NCI-H524 (cell line): ENCODE results near the gene FBP1.

Experiments
- DNase-seq, 2 experiments: peaks; one replicate each; lab custom pipeline; 2025; lab: John Stamatoyannopoulos, UW

The FBP1 gene

GRCh38 chr9:94576131-94576530, 63.2 kb downstream of the FBP1 start:
- DNase-seq = no peak

DNA sequence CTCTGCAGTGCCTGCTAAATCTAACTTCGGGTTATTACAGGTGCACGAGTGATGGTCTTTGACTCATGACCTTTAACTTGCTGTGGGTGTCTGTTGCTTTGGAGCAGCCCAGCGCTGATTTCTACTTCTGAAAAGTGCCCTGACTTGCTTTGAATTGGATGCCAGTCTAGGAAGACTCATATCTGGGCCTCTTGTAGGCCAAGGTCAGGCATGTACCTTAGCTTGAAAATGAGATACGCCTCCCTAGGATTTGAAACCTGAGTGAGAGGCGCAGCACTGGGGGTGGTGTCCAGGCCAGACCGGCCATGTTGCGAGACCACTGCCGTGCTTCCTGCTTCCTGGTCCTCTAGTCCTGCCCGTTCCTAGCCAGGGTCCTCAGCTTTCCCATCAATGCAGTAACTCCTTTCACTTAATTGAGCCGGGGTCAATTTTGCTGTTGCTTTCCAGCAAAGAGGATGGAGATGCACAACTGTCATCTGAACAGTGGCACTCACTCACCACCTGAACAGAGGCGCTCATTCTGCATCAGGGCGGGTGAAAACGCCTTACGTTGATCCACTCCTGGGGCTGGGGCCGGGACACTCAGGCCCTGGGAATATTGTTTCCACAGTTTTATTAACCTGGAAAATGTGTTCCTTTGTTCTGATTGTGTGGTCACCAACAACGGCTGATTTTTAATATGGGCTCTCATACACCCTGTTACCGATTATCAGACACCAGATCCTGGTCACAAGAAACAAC, 70.2 kb downstream of the FBP1 start:
- DNase-seq = no peak

DNA sequence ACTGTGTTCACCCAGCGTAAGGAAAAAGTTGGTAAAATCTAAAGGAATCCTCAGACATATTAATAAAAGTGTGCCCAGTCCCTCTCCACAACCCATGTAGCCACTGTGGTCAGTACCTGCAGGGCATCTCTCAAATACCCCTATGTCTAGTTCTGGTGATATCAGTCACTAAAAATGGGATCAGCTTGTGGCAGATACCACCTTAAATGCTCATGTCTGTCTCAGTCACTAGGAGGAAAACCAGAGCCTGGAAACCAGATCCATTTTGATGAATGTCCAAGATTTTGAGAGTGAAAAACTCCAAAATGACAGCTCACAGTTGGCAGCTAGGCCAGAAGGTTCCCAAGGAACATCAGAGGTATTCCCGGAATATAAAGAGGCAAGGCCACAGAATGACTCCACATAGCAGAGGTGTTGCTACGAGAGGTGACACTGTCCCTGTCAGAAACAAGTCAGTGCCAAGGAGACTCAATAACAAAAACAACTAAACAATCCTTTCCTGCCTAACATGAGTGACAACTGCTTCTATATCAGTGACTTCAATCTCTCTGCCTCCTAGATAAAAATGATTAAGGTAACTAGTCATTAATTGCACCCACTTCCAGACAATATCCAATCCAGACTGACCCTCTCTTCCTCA, 70.9 kb downstream of the FBP1 start:
- DNase-seq = no peak

DNA sequence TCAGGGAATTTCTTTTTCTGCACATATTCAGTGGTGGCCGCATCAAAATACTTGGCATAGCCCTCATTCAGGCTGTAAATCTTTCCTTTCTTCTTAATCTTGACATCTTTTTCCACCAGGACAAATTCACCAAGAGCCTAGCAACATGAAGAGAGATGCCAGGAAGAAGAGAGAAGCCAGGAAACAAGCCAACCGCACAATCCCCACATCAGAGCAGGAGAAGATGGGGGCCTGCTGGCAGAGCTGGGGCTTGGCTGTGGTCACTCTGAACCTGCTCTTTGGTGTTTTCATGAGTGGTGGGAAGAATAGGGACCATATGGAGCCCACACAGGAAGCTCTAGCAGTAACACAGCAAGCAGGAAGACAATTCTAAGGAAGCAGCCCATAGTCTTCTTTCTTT, 72.0 kb downstream of the FBP1 start:
- DNase-seq = no peak

GRCh38 chr9:94566550-94566949, 72.8 kb downstream of the FBP1 start:
- DNase-seq = no peak

- DNase-seq = peak in 1 of 2 experiments; percentile 37
Measured at GRCh38 chr9:94564279-94564678, 75.0 kb downstream of the FBP1 start.

DNA sequence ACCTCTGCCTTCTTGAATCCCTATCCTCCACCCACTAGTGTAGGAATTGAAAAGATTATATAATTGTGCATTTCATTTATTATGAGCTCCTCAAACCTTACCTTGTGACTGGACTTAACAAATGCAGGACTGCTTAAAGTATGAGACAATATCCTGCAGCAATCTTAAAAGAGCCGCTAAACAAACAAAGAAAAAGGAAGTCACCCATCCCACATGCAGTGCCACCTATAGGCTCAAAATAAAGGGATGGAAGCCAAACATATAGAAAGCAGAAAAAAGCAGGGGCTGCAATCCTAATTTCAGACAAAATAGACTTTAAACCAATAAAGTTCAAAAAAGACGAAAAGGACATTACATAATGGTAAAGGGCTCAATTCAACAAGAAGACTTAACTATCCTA, 75.8 kb downstream of the FBP1 start:
- DNase-seq = no peak

- DNase-seq = no peak
Measured at GRCh38 chr9:94560237-94560636, 79.1 kb downstream of the FBP1 start.

DNA sequence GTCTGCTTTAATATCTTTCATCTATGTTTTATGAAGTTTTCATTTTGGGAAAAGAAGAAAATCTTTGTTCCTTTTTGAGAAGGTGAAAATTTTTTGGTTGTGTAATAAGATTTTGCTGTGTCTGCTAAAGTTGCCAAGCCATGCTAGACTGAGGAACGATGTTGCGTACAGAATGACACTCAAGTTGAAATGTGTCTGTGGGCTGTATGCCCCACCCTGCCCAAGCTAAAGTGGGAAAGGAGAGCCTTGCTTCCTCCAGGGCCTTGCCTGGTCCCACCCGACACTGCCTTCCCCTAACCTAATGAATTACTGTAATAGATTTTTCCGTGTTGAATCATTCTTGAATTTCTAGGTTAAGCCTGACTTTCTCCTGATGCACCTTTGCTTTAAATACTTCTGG, 81.9 kb downstream of the FBP1 start:
- no peak for DNase-seq

DNA sequence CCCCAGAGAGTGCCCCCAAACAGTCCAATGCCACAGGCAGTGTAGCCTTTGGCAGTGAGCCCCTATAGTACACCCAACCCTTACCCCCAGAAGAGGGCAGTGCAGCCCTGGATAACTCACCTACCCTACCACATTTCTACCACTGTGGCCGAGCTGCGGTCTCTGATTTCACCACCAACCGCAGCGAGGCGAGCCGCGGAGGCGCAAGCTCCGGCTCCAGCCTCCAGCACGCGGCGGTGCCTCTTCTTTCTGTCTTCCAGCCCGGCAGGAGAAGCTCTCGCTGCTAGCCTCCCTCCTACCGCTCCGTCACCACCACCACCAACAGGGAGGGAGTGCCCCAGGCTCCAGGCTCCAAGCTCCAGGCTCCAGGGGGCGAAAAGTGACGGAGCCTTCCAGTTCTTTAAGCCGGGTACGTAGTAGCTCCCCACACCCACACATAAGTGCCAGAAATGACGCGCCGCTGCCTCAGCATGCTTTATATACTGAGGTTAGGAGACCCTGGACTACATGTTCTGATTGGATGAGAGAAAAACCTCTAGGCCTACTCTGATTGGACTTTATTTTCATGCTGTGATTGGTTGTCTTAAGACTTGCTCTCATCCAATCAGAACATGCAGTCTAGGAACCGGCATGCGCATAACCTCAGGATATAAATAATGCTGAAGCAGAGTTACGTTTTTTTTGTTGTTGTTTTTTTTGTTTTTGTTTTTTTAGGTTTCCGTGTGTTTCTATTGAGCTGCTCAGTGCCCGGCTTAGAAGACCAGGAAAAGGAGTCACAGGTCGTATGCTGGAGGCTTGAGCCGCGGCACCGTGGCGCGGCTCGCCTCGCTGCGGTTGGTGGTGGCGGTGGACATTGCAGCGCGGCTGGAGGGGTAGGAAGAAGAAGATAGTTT, 84.6 kb downstream of the FBP1 start, which contains the start of gene PCAT7:
PCAT7 (plus strand) TSS at position 645 of the 893 bp plus-strand sequence.
- DNase-seq = peak; percentile 93 to 94

DNA sequence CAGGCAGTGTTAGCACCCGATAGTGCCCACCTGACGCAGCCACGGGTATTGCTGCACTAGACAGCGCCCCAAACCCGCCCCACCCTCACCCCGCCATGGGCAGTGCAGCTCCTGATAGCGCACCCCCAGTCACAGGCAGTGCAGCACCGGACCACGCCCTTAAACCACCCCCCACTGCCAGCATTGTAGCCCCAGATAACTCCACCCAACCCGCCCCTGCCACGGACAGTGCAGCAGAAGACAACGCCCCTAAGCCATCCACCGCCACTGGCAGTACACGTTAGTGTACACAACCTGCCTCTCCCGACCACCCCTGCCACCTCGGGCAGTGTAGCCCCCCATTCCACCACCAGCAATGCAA, 85.3 kb downstream of the FBP1 start:
- no peak for DNase-seq
